ENCODE measurements around the gene HSPB3.

HSPB3 gene

DNA sequence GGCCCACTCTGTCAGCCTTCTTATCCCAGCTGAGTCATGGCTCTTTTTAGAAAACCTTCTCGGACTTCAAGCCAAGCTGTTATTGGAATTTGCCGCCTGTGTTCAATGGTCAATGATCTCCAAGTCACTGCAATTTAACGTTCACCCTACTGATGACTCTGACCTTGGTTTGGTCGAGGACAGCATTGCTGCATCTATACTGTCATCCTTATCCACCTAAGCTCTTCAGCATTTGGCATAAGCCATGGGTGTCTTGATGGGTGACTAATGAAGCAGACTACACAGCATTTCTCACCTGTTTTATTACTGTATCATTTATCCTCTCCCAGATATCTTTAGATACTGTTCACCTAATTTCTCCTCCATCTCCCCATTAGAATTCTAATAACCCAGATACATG lies 5.6 kb upstream of the HSPB3 start:
- TF ChIP-seq ZBTB7A (IDR thresholded peaks at IDR 0.05; ENCODE audit: low read depth), result no peak

DNA sequence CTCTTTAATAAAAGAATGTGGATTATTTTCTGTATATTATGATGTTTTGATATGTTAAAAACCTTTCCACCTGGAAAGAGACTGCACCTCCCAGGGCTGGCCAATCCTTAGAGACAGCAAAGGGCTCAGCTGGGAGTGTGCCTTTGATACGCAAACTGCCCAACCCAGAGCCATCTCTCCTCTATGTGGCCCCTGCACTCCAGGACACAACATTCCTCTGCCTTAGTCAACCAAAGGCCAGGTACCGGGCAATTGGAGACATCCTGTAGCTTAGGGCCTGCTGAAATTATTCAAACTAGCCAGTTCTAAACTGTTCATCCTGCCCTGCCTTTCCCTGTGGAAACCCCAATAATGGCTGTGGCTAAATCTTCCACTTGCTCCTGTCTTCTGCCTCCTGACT lies 5.0 kb upstream of the HSPB3 start:
- TF ChIP-seq CEBPB (IDR thresholded peaks at IDR 0.05), result no peak
- TF ChIP-seq EP300 (IDR thresholded peaks at IDR 0.05; ENCODE audit: borderline replicate concordance), result no peak
- no peak for TF ChIP-seq TCF12 (IDR thresholded peaks at IDR 0.05; ENCODE audit: low read depth)
- TF ChIP-seq ZBTB7A (IDR thresholded peaks at IDR 0.05; ENCODE audit: low read depth), result no peak
- no peak for TF ChIP-seq YY1 (IDR thresholded peaks at IDR 0.05; ENCODE audit: low read depth)
- TF ChIP-seq EGR1 (IDR thresholded peaks at IDR 0.05), result no peak
- TF ChIP-seq, protein P1, sequence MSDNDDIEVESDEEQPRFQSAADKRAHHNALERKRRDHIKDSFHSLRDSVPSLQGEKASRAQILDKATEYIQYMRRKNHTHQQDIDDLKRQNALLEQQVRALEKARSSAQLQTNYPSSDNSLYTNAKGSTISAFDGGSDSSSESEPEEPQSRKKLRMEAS (IDR thresholded peaks at IDR 0.05), result no peak
- TF ChIP-seq FOXM1 (IDR thresholded peaks at IDR 0.05; ENCODE audit: borderline replicate concordance, low read depth), result no peak
- TF ChIP-seq, protein P2, sequence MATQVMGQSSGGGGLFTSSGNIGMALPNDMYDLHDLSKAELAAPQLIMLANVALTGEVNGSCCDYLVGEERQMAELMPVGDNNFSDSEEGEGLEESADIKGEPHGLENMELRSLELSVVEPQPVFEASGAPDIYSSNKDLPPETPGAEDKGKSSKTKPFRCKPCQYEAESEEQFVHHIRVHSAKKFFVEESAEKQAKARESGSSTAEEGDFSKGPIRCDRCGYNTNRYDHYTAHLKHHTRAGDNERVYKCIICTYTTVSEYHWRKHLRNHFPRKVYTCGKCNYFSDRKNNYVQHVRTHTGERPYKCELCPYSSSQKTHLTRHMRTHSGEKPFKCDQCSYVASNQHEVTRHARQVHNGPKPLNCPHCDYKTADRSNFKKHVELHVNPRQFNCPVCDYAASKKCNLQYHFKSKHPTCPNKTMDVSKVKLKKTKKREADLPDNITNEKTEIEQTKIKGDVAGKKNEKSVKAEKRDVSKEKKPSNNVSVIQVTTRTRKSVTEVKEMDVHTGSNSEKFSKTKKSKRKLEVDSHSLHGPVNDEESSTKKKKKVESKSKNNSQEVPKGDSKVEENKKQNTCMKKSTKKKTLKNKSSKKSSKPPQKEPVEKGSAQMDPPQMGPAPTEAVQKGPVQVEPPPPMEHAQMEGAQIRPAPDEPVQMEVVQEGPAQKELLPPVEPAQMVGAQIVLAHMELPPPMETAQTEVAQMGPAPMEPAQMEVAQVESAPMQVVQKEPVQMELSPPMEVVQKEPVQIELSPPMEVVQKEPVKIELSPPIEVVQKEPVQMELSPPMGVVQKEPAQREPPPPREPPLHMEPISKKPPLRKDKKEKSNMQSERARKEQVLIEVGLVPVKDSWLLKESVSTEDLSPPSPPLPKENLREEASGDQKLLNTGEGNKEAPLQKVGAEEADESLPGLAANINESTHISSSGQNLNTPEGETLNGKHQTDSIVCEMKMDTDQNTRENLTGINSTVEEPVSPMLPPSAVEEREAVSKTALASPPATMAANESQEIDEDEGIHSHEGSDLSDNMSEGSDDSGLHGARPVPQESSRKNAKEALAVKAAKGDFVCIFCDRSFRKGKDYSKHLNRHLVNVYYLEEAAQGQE (IDR thresholded peaks at IDR 0.05; ENCODE audit: low read depth), result no peak

DNA sequence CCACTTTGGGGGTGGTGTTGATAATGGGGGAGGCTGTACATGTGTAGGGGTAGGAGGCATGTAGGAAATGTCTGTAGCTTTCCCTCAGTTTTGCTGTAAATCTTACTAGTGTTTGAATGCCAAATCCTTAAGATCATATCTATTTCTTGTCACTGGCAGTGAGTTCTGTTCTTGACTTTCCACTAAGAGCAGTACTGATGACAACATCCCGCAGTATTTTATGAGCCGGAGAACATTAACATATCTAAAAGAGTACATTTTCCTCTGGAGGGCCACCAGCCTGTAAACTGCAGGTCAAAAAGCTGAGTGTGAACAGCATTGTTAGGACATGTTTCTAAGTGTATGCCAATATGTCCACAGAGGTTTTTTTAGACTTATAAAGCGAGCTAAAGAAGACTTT lies 2.5 kb upstream of the HSPB3 start:
- TF ChIP-seq, protein P1 (IDR thresholded peaks at IDR 0.05), result no peak
- TF ChIP-seq TAF1 (IDR thresholded peaks at IDR 0.05; ENCODE audit: low read depth), result no peak
- TF ChIP-seq TEAD4 (IDR thresholded peaks at IDR 0.05), result no peak
- no peak for TF ChIP-seq CREB1 (IDR thresholded peaks at IDR 0.05; ENCODE audit: low read depth)
- no peak for TF ChIP-seq CEBPB (IDR thresholded peaks at IDR 0.05)
- TF ChIP-seq FOXM1 (IDR thresholded peaks at IDR 0.05; ENCODE audit: borderline replicate concordance, low read depth), result no peak
- no peak for TF ChIP-seq EP300 (IDR thresholded peaks at IDR 0.05; ENCODE audit: borderline replicate concordance)
- TF ChIP-seq RAD21 (IDR thresholded peaks at IDR 0.05; ENCODE audit: low read depth), result no peak
- no peak for TF ChIP-seq EGR1 (IDR thresholded peaks at IDR 0.05)

DNA sequence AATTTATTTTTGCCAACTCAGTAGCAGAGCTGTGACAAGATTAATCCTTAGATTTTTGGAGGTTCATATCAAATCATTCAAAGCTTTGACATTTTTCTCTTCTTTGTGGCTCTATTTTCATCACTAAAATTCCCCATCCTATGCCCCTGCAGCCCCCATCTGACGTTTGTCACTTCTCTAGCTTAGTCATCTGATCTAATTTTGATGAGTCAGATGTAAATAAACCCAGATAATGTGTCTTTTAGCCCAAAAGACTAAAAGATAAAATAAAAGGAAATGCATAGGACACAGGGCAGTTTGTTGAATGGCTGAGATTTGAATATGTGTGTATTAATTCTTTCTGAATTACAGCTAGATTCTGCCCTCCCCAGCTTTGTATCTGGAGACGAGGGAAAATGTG lies 897 bp upstream of the HSPB3 start:
- TF ChIP-seq CREB1 (IDR thresholded peaks at IDR 0.05; ENCODE audit: low read depth) (no peak), EGR1 (IDR thresholded peaks at IDR 0.05) (no peak), TAF1 (IDR thresholded peaks at IDR 0.05; ENCODE audit: low read depth) (no peak), FOXM1 (IDR thresholded peaks at IDR 0.05; ENCODE audit: borderline replicate concordance, low read depth) (no peak), TEAD4 (IDR thresholded peaks at IDR 0.05) (no peak), CEBPB (IDR thresholded peaks at IDR 0.05) (no peak)
- TF ChIP-seq, protein P2 (IDR thresholded peaks at IDR 0.05; ENCODE audit: low read depth), result no peak
- TF ChIP-seq, protein P3, sequence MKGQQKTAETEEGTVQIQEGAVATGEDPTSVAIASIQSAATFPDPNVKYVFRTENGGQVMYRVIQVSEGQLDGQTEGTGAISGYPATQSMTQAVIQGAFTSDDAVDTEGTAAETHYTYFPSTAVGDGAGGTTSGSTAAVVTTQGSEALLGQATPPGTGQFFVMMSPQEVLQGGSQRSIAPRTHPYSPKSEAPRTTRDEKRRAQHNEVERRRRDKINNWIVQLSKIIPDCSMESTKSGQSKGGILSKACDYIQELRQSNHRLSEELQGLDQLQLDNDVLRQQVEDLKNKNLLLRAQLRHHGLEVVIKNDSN (IDR thresholded peaks at IDR 0.05), result no peak
- TF ChIP-seq, protein P1 (IDR thresholded peaks at IDR 0.05), result no peak

DNA sequence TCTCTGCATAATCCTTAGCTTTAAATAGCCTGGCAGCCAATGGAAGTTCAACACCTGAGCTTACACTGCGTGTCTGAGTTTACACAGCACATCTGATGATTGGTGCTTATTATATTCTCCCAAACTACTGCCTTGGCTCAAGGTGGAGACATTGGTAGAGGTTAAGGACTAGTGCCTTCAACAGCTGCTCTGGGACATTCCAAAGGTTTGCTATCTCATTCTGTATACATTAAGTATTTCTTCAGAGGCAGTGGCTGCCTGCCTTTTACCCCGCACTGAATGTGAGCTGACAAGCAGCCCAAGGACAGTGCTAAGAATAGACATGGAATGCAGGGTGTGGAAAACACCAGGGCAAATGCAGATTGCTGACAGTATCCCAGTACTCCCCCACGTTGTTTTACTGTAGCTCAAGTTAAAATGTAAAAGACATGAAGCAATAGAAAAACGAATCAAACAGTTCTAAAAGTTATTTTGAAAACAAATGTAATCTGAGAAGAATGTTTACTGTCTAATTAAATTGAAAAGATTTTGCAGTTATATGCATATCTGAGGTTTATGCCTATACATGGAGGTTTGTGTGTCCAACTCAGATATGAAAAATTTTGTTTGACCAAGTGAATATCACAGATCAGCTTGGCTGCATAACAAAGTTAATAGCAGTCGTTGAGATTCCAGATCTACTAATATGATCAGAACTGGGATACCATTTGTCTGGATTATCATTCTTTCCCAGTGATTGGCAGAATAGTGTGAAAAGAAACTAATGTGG lies 1.8 kb downstream of the HSPB3 start:
- TF ChIP-seq YY1 (IDR thresholded peaks at IDR 0.05; ENCODE audit: low read depth) (no peak), ZBTB7A (IDR thresholded peaks at IDR 0.05; ENCODE audit: low read depth) (no peak), NFIC (IDR thresholded peaks at IDR 0.05) (no peak)

DNA sequence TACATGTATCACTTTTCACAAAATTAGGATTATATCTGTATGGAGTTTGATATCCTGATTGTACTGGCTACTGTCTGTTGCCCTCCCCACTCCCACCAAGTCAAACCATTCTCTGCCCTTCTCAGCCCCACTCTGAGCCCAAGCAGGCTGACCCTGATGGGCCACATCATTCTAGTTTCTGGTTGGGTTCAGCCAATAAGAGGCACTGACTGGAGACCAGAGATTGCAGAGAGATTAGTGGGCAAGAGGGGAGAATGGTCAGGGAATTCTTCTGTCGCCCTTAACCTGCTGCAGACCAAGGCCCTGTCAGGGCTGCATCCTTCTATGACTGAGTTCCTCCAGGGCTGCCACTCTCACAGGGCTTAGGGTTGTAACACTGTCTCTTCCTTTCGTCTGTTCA lies 2.7 kb downstream of the HSPB3 start:
- no peak for TF ChIP-seq TEAD4 (IDR thresholded peaks at IDR 0.05)
- no peak for TF ChIP-seq TAF1 (IDR thresholded peaks at IDR 0.05; ENCODE audit: low read depth)
- TF ChIP-seq, protein P2 (IDR thresholded peaks at IDR 0.05; ENCODE audit: low read depth), result no peak
- TF ChIP-seq EGR1 (IDR thresholded peaks at IDR 0.05), result no peak
- TF ChIP-seq YY1 (IDR thresholded peaks at IDR 0.05; ENCODE audit: low read depth), result no peak
- TF ChIP-seq, protein P1 (IDR thresholded peaks at IDR 0.05), result no peak
- no peak for TF ChIP-seq NFIC (IDR thresholded peaks at IDR 0.05)
- TF ChIP-seq TCF12 (IDR thresholded peaks at IDR 0.05; ENCODE audit: low read depth), result no peak
- TF ChIP-seq FOXM1 (IDR thresholded peaks at IDR 0.05; ENCODE audit: borderline replicate concordance, low read depth), result no peak
- no peak for TF ChIP-seq CEBPB (IDR thresholded peaks at IDR 0.05)
- no peak for TF ChIP-seq CREB1 (IDR thresholded peaks at IDR 0.05; ENCODE audit: low read depth)
- TF ChIP-seq ZBTB7A (IDR thresholded peaks at IDR 0.05; ENCODE audit: low read depth), result no peak
- TF ChIP-seq RAD21 (IDR thresholded peaks at IDR 0.05; ENCODE audit: low read depth), result no peak
- TF ChIP-seq, protein P3 (IDR thresholded peaks at IDR 0.05), result no peak
- no peak for TF ChIP-seq EP300 (IDR thresholded peaks at IDR 0.05; ENCODE audit: borderline replicate concordance)

Data from Ishikawa (cell line).